ENCODE data around the gene PTMS. TPM values are rescaled to one million over a fixed set of nuclear protein-coding genes. Genes with fewer than 3 reads are reported as not detected.

The PTMS gene
- total and polyA plus RNA-seq, 7 experiments from 2014 or later = 1.4 to 125 (median 3.5) TPM; not detected in 2

DNA sequence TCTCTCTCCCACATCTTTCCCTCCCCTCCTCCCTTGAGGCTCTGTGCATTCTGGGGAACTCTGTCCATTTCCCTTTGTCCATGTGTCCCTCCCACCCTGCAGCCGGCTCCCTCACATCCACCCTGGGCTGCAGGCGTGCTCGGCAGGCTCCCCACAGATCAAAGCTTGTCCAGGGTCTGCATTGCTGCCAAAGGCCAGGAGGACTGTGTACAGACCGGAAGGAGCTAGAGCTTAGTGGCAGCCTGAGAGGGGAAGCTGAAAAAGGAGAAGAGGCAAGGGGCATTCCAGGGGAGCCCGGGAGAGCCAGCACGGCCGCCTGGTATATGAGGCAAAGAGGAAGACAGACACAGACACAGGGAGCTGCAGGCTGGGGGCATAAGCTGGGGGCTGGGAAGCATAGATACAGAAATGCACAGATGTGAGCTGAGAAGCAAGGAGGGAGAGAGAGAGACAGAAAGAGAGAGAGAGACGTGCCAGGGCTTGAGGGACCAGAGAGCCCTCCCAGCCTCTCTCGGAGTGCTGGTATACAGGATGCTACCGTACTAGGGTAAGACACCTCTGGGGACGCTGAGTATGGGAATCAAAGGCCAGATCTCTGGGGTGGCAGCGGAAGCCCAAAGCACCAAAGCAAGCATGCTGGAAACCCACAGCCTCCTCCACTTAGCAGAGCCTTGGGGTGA lies 26.5 kb downstream of the PTMS start:
- Histone ChIP-seq H3K9me3 (ENCODE audit: control insufficient read depth in 2 of 3, low read length in 3 of 3) (no peaks in the 10 kb centered on the region), H3K36me3 (ENCODE audit: control insufficient read depth in 2 of 3, insufficient read depth in 3 of 3, low read length in 3 of 3) (peaks cover 0 to 26% (median 13%) of the 10 kb centered on the region in 3 experiments), H3K27me3 (ENCODE audit: control insufficient read depth in 2 of 2, insufficient read depth in 2 of 2, low read length in 2 of 2) (no peaks in the 10 kb centered on the region), H3K4me3 (ENCODE audit: low read length) (peak overlapping the region; percentile 87), H3K27ac (ENCODE audit: low read depth, low read length) (peak overlapping the region; percentile 86), H3K4me1 (ENCODE audit: control insufficient read depth in 2 of 2, insufficient read depth in 2 of 2, low read length in 2 of 2) (peaks cover 0 to 29% of the 10 kb centered on the region in 2 donors)
- H3K27me3 Mint-ChIP-seq = no peaks in the 10 kb centered on the region
- ChIA-PET CTCF (interaction anchor here (0.7 to 2.7 kb wide), 11 partner anchors 9 to 172 kb away, joined by 3 to 18 read pairs (median 5); partner anchors contain the start of gene MLF2), POLR2A (interaction anchor here (0.6 to 3.3 kb wide), 20 partner anchors 9 to 1232 kb away, joined by 3 to 29 read pairs (median 5); partner anchors contain the start of genes C12orf57, CDCA3, LAG3 and MLF2)
- H3K4me1 Mint-ChIP-seq = peaks cover 52 to 84% (median 72%) of the 10 kb centered on the region in 7 donors
- no peaks in the 10 kb centered on the region for H3K9me3 Mint-ChIP-seq
- ATAC-seq (peak; percentile 76), DNase-seq (peak in 7 of 9 donors; percentile 66 to 79 (median 76))
- H3K4me3 Mint-ChIP-seq = peak overlapping the region; percentile 85 to 99 (median 96)
- H3K36me3 Mint-ChIP-seq = peaks cover 4 to 37% (median 18%) of the 10 kb centered on the region in 5 donors
- peak overlapping the region; percentile 88 to 99 (median 97) for H3K27ac Mint-ChIP-seq
- intact Hi-C loops (cut with micrococcal nuclease) = loop anchor here (1.0 to 5.0 kb wide), 6 partner anchors 9 to 105 kb away; partner anchors contain the start of gene ZNF384 (in 1 of the 2)

DNA sequence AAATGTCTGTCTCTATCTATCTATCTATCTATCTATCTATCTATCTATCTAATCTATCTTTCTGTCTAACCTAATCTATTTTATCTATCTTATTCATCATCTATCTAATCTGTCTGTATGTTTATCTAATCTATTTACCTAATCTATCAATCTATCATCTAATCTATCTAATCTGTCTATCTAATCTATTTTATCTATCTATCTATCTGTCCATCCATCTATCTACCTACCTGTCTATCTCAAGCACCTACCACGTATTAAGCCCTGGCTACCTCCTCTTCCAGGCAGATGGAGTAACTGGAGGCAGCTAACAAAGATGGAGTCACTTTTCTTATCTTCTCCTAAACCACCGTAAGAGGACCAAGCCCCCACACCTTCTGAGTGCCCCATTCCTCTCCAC lies 28.9 kb downstream of the PTMS start:
- no peak for DNase-seq
- peaks cover 54 to 90% (median 77%) of the 10 kb centered on the region in 7 donors for H3K4me1 Mint-ChIP-seq
- Histone ChIP-seq H3K27me3 (ENCODE audit: control insufficient read depth in 2 of 2, insufficient read depth in 2 of 2, low read length in 2 of 2) (no peaks in the 10 kb centered on the region), H3K4me1 (ENCODE audit: control insufficient read depth in 2 of 2, insufficient read depth in 2 of 2, low read length in 2 of 2) (peaks cover 0 to 28% of the 10 kb centered on the region in 2 donors), H3K4me3 (ENCODE audit: low read length) (no peak overlapping the region), H3K27ac (ENCODE audit: low read depth, low read length) (no peak overlapping the region), H3K36me3 (ENCODE audit: control insufficient read depth in 2 of 3, insufficient read depth in 3 of 3, low read length in 3 of 3) (peaks cover 0 to 45% (median 19%) of the 10 kb centered on the region in 3 experiments), H3K9me3 (ENCODE audit: control insufficient read depth in 2 of 3, low read length in 3 of 3) (no peaks in the 10 kb centered on the region)
- peak overlapping the region in 8 of 9 donors; percentile 15 to 97 (median 76) for H3K27ac Mint-ChIP-seq
- peak overlapping the region in 8 of 10 donors; percentile 0 to 85 (median 24) for H3K4me3 Mint-ChIP-seq
- H3K9me3 Mint-ChIP-seq = no peaks in the 10 kb centered on the region
- ChIA-PET CTCF (interaction anchor here (0.7 to 1.1 kb wide), 2 partner anchors 17 to 28 kb away, joined by 3 to 4 read pairs; no protein-coding TSS in a partner anchor), POLR2A (interaction anchor here (0.7 to 2.2 kb wide), 4 partner anchors 9 to 26 kb away, joined by 3 to 6 read pairs (median 4); no protein-coding TSS in a partner anchor)
- peaks cover 4 to 46% (median 21%) of the 10 kb centered on the region in 5 donors for H3K36me3 Mint-ChIP-seq
- H3K27me3 Mint-ChIP-seq = no peaks in the 10 kb centered on the region
- no peak for ATAC-seq
- intact Hi-C loops (cut with micrococcal nuclease) = no loop called here

DNA sequence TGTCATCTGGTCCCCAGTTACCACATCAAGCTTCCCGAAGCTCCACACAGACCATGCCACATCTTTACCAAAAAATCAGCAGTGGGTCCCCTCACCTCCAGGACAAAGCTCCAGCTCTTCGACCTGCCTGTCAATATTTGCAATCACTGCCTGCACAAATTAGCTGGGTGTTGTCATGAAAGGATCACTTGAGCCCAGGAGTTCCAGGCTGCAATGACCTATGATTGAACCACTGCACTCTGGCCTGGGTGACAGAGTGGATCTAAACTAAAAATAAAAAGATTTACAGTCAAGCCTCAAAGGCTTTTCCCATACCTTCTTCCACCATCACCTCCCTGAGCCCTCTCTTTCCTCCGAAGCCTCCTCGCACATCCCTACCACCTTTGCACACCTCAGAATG lies 30.4 kb downstream of the PTMS start:
- ATAC-seq (no peak), DNase-seq (no peak)
- no peaks in the 10 kb centered on the region for H3K9me3 Mint-ChIP-seq
- no peaks in the 10 kb centered on the region for H3K27me3 Mint-ChIP-seq
- Histone ChIP-seq H3K27me3 (ENCODE audit: control insufficient read depth in 2 of 2, insufficient read depth in 2 of 2, low read length in 2 of 2) (no peaks in the 10 kb centered on the region), H3K4me1 (ENCODE audit: control insufficient read depth in 2 of 2, insufficient read depth in 2 of 2, low read length in 2 of 2) (peaks cover 0 to 28% of the 10 kb centered on the region in 2 donors), H3K9me3 (ENCODE audit: control insufficient read depth in 2 of 3, low read length in 3 of 3) (no peaks in the 10 kb centered on the region), H3K36me3 (ENCODE audit: control insufficient read depth in 2 of 3, insufficient read depth in 3 of 3, low read length in 3 of 3) (peaks cover 0 to 51% (median 22%) of the 10 kb centered on the region in 3 experiments), H3K27ac (ENCODE audit: low read depth, low read length) (no peak overlapping the region), H3K4me3 (ENCODE audit: low read length) (no peak overlapping the region)
- H3K36me3 Mint-ChIP-seq = peaks cover 4 to 46% (median 21%) of the 10 kb centered on the region in 5 donors
- intact Hi-C loops (cut with micrococcal nuclease) = no loop called here
- ChIA-PET POLR2A (interaction anchor here (0.9 to 1.5 kb wide), 5 partner anchors 13 to 32 kb away, joined by 3 to 8 read pairs (median 3); partner anchors contain the start of gene P3H3), CTCF (interaction anchor here (0.8 to 1.3 kb wide), 2 partner anchors 60 to 233 kb away, joined by 3 to 4 read pairs; no protein-coding TSS in a partner anchor)
- peak overlapping the region in 3 of 10 donors; percentile 2 to 47 (median 45) for H3K4me3 Mint-ChIP-seq
- H3K27ac Mint-ChIP-seq = peak overlapping the region in 6 of 9 donors; percentile 52 to 97 (median 75)
- H3K4me1 Mint-ChIP-seq = peaks cover 53 to 85% (median 75%) of the 10 kb centered on the region in 7 donors

DNA sequence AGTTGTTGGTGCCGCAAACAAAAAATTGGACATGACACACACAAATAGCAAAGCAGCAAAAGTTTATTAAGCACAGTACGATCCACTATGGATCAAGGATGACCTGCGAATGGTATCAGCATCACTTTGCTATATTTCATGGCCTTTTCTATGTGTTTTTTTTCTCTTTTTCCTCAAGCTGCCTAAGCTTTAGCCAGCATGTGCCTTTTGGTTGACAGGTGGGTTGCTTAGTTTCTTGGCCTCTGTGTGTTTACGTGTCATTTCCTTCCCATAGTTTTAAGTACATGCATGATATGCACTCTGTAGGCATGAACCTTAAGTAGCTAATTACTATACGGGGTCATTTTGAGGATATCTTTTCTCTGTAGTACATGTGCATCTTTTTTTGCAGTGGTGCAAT lies 33.0 kb downstream of the PTMS start:
- ATAC-seq (no peak), DNase-seq (no peak)
- ChIA-PET CTCF (no interaction called here), POLR2A (interaction anchor here (0.6 to 1.7 kb wide), 2 partner anchors 10 to 55 kb away, joined by 3 to 5 read pairs; partner anchors contain the start of gene CD4)
- H3K9me3 Mint-ChIP-seq = no peaks in the 10 kb centered on the region
- intact Hi-C loops (cut with micrococcal nuclease) = no loop called here
- Histone ChIP-seq H3K9me3 (ENCODE audit: control insufficient read depth in 2 of 3, low read length in 3 of 3) (no peaks in the 10 kb centered on the region), H3K4me3 (ENCODE audit: low read length) (no peak overlapping the region), H3K27ac (ENCODE audit: low read depth, low read length) (no peak overlapping the region), H3K27me3 (ENCODE audit: control insufficient read depth in 2 of 2, insufficient read depth in 2 of 2, low read length in 2 of 2) (no peaks in the 10 kb centered on the region), H3K4me1 (ENCODE audit: control insufficient read depth in 2 of 2, insufficient read depth in 2 of 2, low read length in 2 of 2) (peaks cover 0 to 24% of the 10 kb centered on the region in 2 donors), H3K36me3 (ENCODE audit: control insufficient read depth in 2 of 3, insufficient read depth in 3 of 3, low read length in 3 of 3) (peaks cover 0 to 67% (median 22%) of the 10 kb centered on the region in 3 experiments)
- H3K27me3 Mint-ChIP-seq = no peaks in the 10 kb centered on the region
- peaks cover 4 to 60% (median 24%) of the 10 kb centered on the region in 5 donors for H3K36me3 Mint-ChIP-seq
- peak overlapping the region in 7 of 9 donors; percentile 6 to 79 (median 65) for H3K27ac Mint-ChIP-seq
- H3K4me3 Mint-ChIP-seq = peak overlapping the region in 1 of 10 donors; percentile 32
- H3K4me1 Mint-ChIP-seq = peaks cover 34 to 62% (median 55%) of the 10 kb centered on the region in 7 donors

DNA sequence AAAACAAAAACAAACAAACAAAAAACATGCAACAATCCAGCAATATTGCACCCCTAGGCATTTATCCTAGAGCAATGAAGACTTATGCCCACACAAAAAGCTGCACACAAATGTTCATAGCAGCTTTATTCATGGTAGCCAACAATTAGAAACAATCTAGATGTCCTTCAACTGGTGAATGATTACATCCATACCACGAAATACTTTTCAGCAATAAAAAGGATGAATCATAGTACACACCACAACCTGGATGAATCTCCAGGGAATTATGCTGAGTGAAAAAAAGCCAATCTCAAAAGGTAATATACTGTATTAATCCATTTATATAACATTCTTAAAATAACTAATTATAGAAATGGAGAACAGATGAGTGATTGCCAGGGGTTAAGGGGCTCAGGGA lies 41.0 kb downstream of the PTMS start:
- DNase-seq = no peak
- H3K27ac Mint-ChIP-seq = no peak overlapping the region
- ATAC-seq = no peak
- H3K9me3 Mint-ChIP-seq = no peaks in the 10 kb centered on the region
- peaks cover 0 to 29% (median 22%) of the 10 kb centered on the region in 5 donors for H3K36me3 Mint-ChIP-seq
- ChIA-PET POLR2A (interaction anchor here (1.2 kb wide), 1 partner anchor 18 kb away, joined by 6 read pairs; the partner anchor contains the start of gene CD4), CTCF (no interaction called here)
- H3K27me3 Mint-ChIP-seq = no peaks in the 10 kb centered on the region
- intact Hi-C loops (cut with micrococcal nuclease) = no loop called here
- Histone ChIP-seq H3K9me3 (ENCODE audit: control insufficient read depth in 2 of 3, low read length in 3 of 3) (no peaks in the 10 kb centered on the region), H3K27me3 (ENCODE audit: control insufficient read depth in 2 of 2, insufficient read depth in 2 of 2, low read length in 2 of 2) (no peaks in the 10 kb centered on the region), H3K36me3 (ENCODE audit: control insufficient read depth in 2 of 3, insufficient read depth in 3 of 3, low read length in 3 of 3) (peaks cover 0 to 38% (median 0%) of the 10 kb centered on the region in 3 experiments), H3K27ac (ENCODE audit: low read depth, low read length) (no peak overlapping the region), H3K4me1 (ENCODE audit: control insufficient read depth in 2 of 2, insufficient read depth in 2 of 2, low read length in 2 of 2) (no peaks in the 10 kb centered on the region), H3K4me3 (ENCODE audit: low read length) (no peak overlapping the region)
- no peak overlapping the region for H3K4me3 Mint-ChIP-seq
- H3K4me1 Mint-ChIP-seq = peaks cover 18 to 35% (median 28%) of the 10 kb centered on the region in 7 donors

DNA sequence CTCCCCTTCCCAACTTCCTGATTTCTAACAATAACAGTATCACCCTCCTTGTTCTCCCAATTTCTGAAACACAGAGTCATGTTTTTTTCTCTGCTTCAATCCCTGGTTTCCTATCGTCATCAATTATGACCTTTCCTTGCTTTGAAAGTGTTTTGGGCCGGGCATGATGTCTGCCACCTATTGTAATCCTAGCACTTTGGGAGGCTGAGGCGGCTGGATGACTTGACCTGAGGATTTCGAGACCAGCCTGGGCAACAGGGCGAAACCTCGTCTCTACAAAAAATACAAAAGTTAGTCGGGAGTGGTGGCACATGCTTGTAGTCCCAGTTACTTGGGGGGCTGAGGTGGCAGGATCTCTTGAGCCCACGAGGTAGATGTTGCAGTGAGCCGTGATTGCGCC lies 42.9 kb downstream of the PTMS start:
- ChIA-PET POLR2A (interaction anchor here (1.1 kb wide), 1 partner anchor 20 kb away, joined by 3 read pairs; no protein-coding TSS in a partner anchor), CTCF (no interaction called here)
- peak in 1 of 9 donors; percentile 2 for DNase-seq

More for the DNA sequence above, 42.9 kb downstream of the PTMS start:
- intact Hi-C loops (cut with micrococcal nuclease) = loop anchor here in 1 of 2 donors (2.0 kb wide), 1 partner anchor 16 kb away; no protein-coding TSS in a partner anchor
- H3K27me3 ChIP-seq (ENCODE audit: control insufficient read depth in 2 of 2, insufficient read depth in 2 of 2, low read length in 2 of 2) = no peaks in the 10 kb centered on the region
- Mint-ChIP-seq H3K4me3 (no peak overlapping the region), H3K27ac (peak overlapping the region in 6 of 9 donors; percentile 1 to 55 (median 23)), H3K4me1 (peaks cover 18 to 39% (median 28%) of the 10 kb centered on the region in 7 donors), H3K27me3 (no peaks in the 10 kb centered on the region), H3K36me3 (peaks cover 0 to 28% (median 20%) of the 10 kb centered on the region in 5 donors), H3K9me3 (no peaks in the 10 kb centered on the region)
- no peak overlapping the region for H3K27ac ChIP-seq (ENCODE audit: low read depth, low read length)
- peaks cover 0 to 33% (median 2%) of the 10 kb centered on the region in 3 experiments for H3K36me3 ChIP-seq (ENCODE audit: control insufficient read depth in 2 of 3, insufficient read depth in 3 of 3, low read length in 3 of 3)
- H3K4me3 ChIP-seq (ENCODE audit: low read length) = no peak overlapping the region
- H3K9me3 ChIP-seq (ENCODE audit: control insufficient read depth in 2 of 3, low read length in 3 of 3) = no peaks in the 10 kb centered on the region
- no peak for ATAC-seq
- no peaks in the 10 kb centered on the region for H3K4me1 ChIP-seq (ENCODE audit: control insufficient read depth in 2 of 2, insufficient read depth in 2 of 2, low read length in 2 of 2)

Data from naive thymus-derived CD4-positive, alpha-beta T cell (primary cell).